Left ventricle myocardium inferior (tissue), 1 donor: Measurements from ENCODE around the gene LRRC61. TPM values are rescaled to one million over a fixed set of nuclear protein-coding genes. Genes with fewer than 3 reads are reported as not detected.

Experiments
- DNase-seq: peaks from one replicate; pipeline ENCODE4 v3.0.0-alpha.2; 2020
- H3K27ac ChIP-seq: fragments of 200-600 bp; replicated peaks from 2 replicates; pipeline ENCODE4 v1.8.0; 2021
- H3K27me3 ChIP-seq: fragments of 200-600 bp; 2 replicates; pipeline ENCODE4 v1.8.0; 2021; ENCODE audit warnings: low read depth
- H3K36me3 ChIP-seq: fragments of 200-600 bp; 2 replicates; pipeline ENCODE4 v1.8.0; 2021
- H3K4me1 ChIP-seq: fragments of 200-600 bp; 2 replicates; pipeline ENCODE4 v1.8.0; 2021
- H3K4me3 ChIP-seq: fragments of 200-600 bp; 2 replicates; pipeline ENCODE4 v1.8.0; 2021; ENCODE audit warnings: mild to moderate bottlenecking, moderate library complexity
- H3K9me3 ChIP-seq: fragments of 200-600 bp; replicated peaks from 2 replicates; pipeline ENCODE4 v1.8.0; 2021
- CTCF ChIP-seq: fragments of 200-600 bp; IDR thresholded peaks from 2 replicates; pipeline ENCODE4 v1.8.0; 2021; ENCODE audit warnings: antibody characterized with exemption, mild to moderate bottlenecking, borderline replicate concordance
- intact Hi-C: fragments of 100-400 bp; cut with micrococcal nuclease; formaldehyde crosslinking; loops from one replicate; pipeline ENCODE4 v1.11.0; 2022
- total RNA-seq: library from RNA; stranded (reverse); fragmentation: NEBNext Ultra II Directional; extraction: Animal tissue kit (Norgen Biotek cat#: 25700); gene quantifications from one replicate; pipeline ENCODE4 v1.2.1, GENCODE V29; 2021
- donor health status: DM: no; HTN: yes; CAD: no; lungs with severe emphysema.

Gene LRRC61
- total RNA-seq, 1 donor from 2014 or later: 4.3 TPM

- no peaks in the 10 kb centered on the region for H3K9me3 ChIP-seq
- peaks cover 23% of the 10 kb centered on the region for H3K27me3 ChIP-seq
- DNase-seq: no peak
- TF ChIP-seq CTCF: no peak
- peak overlapping the region; percentile 74 for H3K4me3 ChIP-seq
- intact Hi-C loops: no loop called here
- peak overlapping the region; percentile 58 for H3K27ac ChIP-seq
- H3K4me1 ChIP-seq: peaks cover 26% of the 10 kb centered on the region
- no peaks in the 10 kb centered on the region for H3K36me3 ChIP-seq
Measured at GRCh38 chr7:150322114-150322832, 882 bp upstream of the LRRC61 start.

- Histone ChIP-seq H3K27me3 (peaks cover 23% of the 10 kb centered on the region), H3K36me3 (peaks cover 5% of the 10 kb centered on the region), H3K9me3 (no peaks in the 10 kb centered on the region), H3K4me1 (peaks cover 26% of the 10 kb centered on the region), H3K27ac (peak overlapping the region; percentile 58), H3K4me3 (peak overlapping the region; percentile 74)
- intact Hi-C loops: no loop called here
- no peak for TF ChIP-seq CTCF
- DNase-seq: no peak
Measured at GRCh38 chr7:150323682-150324372, 672 bp downstream of the LRRC61 start.

GRCh38 chr7:150324373-150324961 lies 1.3 kb downstream of the LRRC61 start:
- Histone ChIP-seq H3K9me3 (no peaks in the 10 kb centered on the region), H3K27ac (peak overlapping the region; percentile 58), H3K27me3 (peaks cover 23% of the 10 kb centered on the region), H3K4me3 (peak overlapping the region; percentile 74), H3K36me3 (peaks cover 5% of the 10 kb centered on the region), H3K4me1 (peaks cover 26% of the 10 kb centered on the region)
- TF ChIP-seq CTCF: no peak
- DNase-seq: no peak
- intact Hi-C loops: no loop called here

- H3K27ac ChIP-seq: no peak overlapping the region
Measured at GRCh38 chr7:150325110-150325611, 2.0 kb downstream of the LRRC61 start.

More at GRCh38 chr7:150325110-150325611, 2.0 kb downstream of the LRRC61 start:
- Histone ChIP-seq H3K4me3 (no peak overlapping the region), H3K9me3 (no peaks in the 10 kb centered on the region), H3K36me3 (peaks cover 5% of the 10 kb centered on the region), H3K27me3 (peaks cover 23% of the 10 kb centered on the region), H3K4me1 (peaks cover 26% of the 10 kb centered on the region)
- no peak for DNase-seq
- intact Hi-C loops: no loop called here
- no peak for TF ChIP-seq CTCF
